Heart right ventricle (tissue), 16 donors: ENCODE measurements around the gene LMX1A. TPM values are rescaled to one million over a fixed set of nuclear protein-coding genes. Genes with fewer than 3 reads are reported as not detected.

ENCODE experiments used
- ATAC-seq, 8 donors: fragments of 200-7000 bp; cut with Tn5 transposase; one replicate each; pipeline ENCODE4 v1.9.1; 2020; ENCODE audit warnings: mild to moderate bottlenecking in 8 of 8, moderate library complexity in 8 of 8, moderate number of reproducible peaks in 1 of 8
- DNase-seq, 2 donors: peaks; one replicate each; pipeline ENCODE4 v3.0.0-alpha.2; 2020
- H3K27ac ChIP-seq, 10 donors: fragments of 200-600 bp; sonication (generic) in 2 of 10; one replicate each; pipeline versions ENCODE4 v1.5.0 to v1.8.0; 2020 to 2022; ENCODE audit warnings: mild to moderate bottlenecking in 3 of 10
- H3K27me3 ChIP-seq, 7 donors: fragments of 200-600 bp; one replicate each; pipeline ENCODE4 v1.8.0; 2021 to 2022; ENCODE audit warnings: mild to moderate bottlenecking in 2 of 7
- H3K36me3 ChIP-seq, 9 donors: fragments of 200-600 bp; sonication (generic) in 1 of 9; one replicate each; pipeline versions ENCODE4 v1.5.0 to v1.8.0; 2020 to 2022; ENCODE audit warnings: mild to moderate bottlenecking in 2 of 9
- H3K4me1 ChIP-seq, 9 donors: fragments of 200-600 bp; sonication (generic) in 1 of 9; one replicate each; pipeline versions ENCODE4 v1.5.0 to v1.8.0; 2020 to 2022; ENCODE audit warnings: mild to moderate bottlenecking in 4 of 9
- H3K4me3 ChIP-seq, 10 donors: fragments of 200-600 bp; sonication (generic) in 2 of 10; one replicate each; pipeline versions ENCODE4 v1.5.0 to v1.8.0; 2020 to 2022; ENCODE audit warnings: mild to moderate bottlenecking in 7 of 10, moderate library complexity in 2 of 10
- H3K9me3 ChIP-seq, 11 donors: fragments of 200-600 bp in 10 of 11; sonication (generic) in 2 of 11; one replicate each; pipeline versions ENCODE4 v1.5.0 to v1.8.0; 2013 to 2022; ENCODE audit warnings: mild to moderate bottlenecking in 2 of 11, control low read depth in 1 of 11, moderate library complexity in 1 of 11
- CTCF ChIP-seq, 9 donors: fragments of 200-600 bp; sonication (generic) in 2 of 9; IDR thresholded peaks; one replicate each; pipeline versions ENCODE4 v1.5.0 to v1.8.0; 2021 to 2022; ENCODE audit warnings: antibody characterized with exemption in 9 of 9, mild to moderate bottlenecking in 5 of 9, moderate library complexity in 1 of 9
- WGBS, 2 donors: extraction: QIAGEN DNeasy Blood & Tissue Kit; methylation state at CpG; one replicate each; pipeline ENCODE4 v1.1.7; 2013; ENCODE audit warnings: inconsistent platforms in 1 of 2; 5-methylcytosine and 5-hydroxymethylcytosine counted together
- intact Hi-C, 10 donors: fragments of 100-400 bp; cut with DNase I; formaldehyde crosslinking; loops; one replicate each; pipeline versions ENCODE4 v1.11.1 to v1.14.2; 2022
- polyA plus RNA-seq, 2 donors: library from polyadenylated mRNA; stranded (reverse); fragments of 200-250 nt; gene quantifications; one replicate each; pipeline ENCODE4 v1.2.3, GENCODE V29; 2013
- total RNA-seq, 10 donors: library from RNA; stranded (reverse); fragmentation: NEBNext Ultra II Directional in 3 of 10; extraction: Animal tissue kit (Norgen Biotek cat#: 25700) in 3 of 10; gene quantifications; one replicate each; pipeline versions ENCODE4 v1.2.1 to v1.2.4, GENCODE V29; 2021 to 2023
- donor health status: Arrhythmogenic right ventricular cardiomyopathy.
- donor health status: ischemic (EF 13 %, LVEDD 7.1; RV severe dilation, severe dysfunction).
- donor health status: healthy with polysubstance abuse.
- donor health status: DM: no; HTN: yes; CAD: no.
- donor health status: DM: no; HTN: no; CAD: no.
- donor health status: ischemic (EF 25% LVEDD 6.9; RV normal size, moderate dysfunction).
- donor health status: ischemic (EF 25% LVEDD 5.7; RV mildly dilated, moderate dysfunction).
- donor health status: healthy.
- donor health status: DM: yes; HTN: yes; CAD: no.
- donor health status: Ischemic cardiomyopathy.
- donor health status: ischemic (EF 35%, LVEDD 5.7; RV mildly dilated, moderate dysfunction).
- donor health status: nonischemic (EF 11% LVEDD 7.7; RV severe dilation, severe dysfunction).
- donor health status: DM: yes; HTN: yes; CAD: no.
- donor health status: PGD.
- donor health status: ischemic (EF 29% LVEDD 5.4; RV normal size, mild dysfunction).
- donor health status: nonischemic (EF 23%, LVEDD 6.1; RV moderate dilation, normal function).

LMX1A gene
- total and polyA plus RNA-seq, 12 donors: 0.04 to 0.19 (median 0.14) TPM; not detected in 9

GRCh38 chr1:165205145-165205544 lies 151.4 kb downstream of the LMX1A start:
- H3K4me3 ChIP-seq: no peak overlapping the region
- H3K27me3 ChIP-seq: peaks cover 0 to 5% (median 0%) of the 10 kb centered on the region in 7 donors
- no peak for ATAC-seq
- no peak for DNase-seq
- H3K27ac ChIP-seq: no peak overlapping the region
- no peaks in the 10 kb centered on the region for H3K9me3 ChIP-seq
- no peak for TF ChIP-seq CTCF (IDR thresholded peaks at IDR 0.05)
- no peaks in the 10 kb centered on the region for H3K36me3 ChIP-seq
- intact Hi-C loops: no loop called here
- no peaks in the 10 kb centered on the region for H3K4me1 ChIP-seq
- WGBS, 2 donors: 42 to 45% methylated on average over 3 of the region's 3 CpGs

GRCh38 chr1:165204548-165204947 lies 152.0 kb downstream of the LMX1A start:
- Histone ChIP-seq H3K27me3 (peaks cover 0 to 3% (median 0%) of the 10 kb centered on the region in 7 donors), H3K27ac (no peak overlapping the region), H3K9me3 (no peaks in the 10 kb centered on the region), H3K4me3 (no peak overlapping the region), H3K4me1 (no peaks in the 10 kb centered on the region), H3K36me3 (no peaks in the 10 kb centered on the region)
- TF ChIP-seq CTCF (IDR thresholded peaks at IDR 0.05): no peak
- DNase-seq (no peak), ATAC-seq (no peak)
- WGBS, 2 donors: 80 to 84% methylated on average over 1 of the region's 1 CpG
- intact Hi-C loops: no loop called here

- H3K4me1 ChIP-seq: no peaks in the 10 kb centered on the region
- DNase-seq (no peak), ATAC-seq (no peak)
- intact Hi-C loops: no loop called here
- TF ChIP-seq CTCF (IDR thresholded peaks at IDR 0.05): no peak
- H3K27ac ChIP-seq: no peak overlapping the region
- H3K9me3 ChIP-seq: no peaks in the 10 kb centered on the region
- H3K4me3 ChIP-seq: no peak overlapping the region
- no peaks in the 10 kb centered on the region for H3K36me3 ChIP-seq
- H3K27me3 ChIP-seq: peaks cover 0 to 9% (median 0%) of the 10 kb centered on the region in 7 donors
- 59 to 71% methylated on average over 4 of the region's 4 CpGs for WGBS, 2 donors
Observed at GRCh38 chr1:165191087-165191486, 165.4 kb downstream of the LMX1A start.

GRCh38 chr1:165189913-165190312 lies 166.6 kb downstream of the LMX1A start:
- intact Hi-C loops: no loop called here
- ATAC-seq (no peak), DNase-seq (no peak)
- Histone ChIP-seq H3K4me3 (no peak overlapping the region), H3K9me3 (no peaks in the 10 kb centered on the region), H3K27ac (no peak overlapping the region), H3K36me3 (no peaks in the 10 kb centered on the region), H3K4me1 (no peaks in the 10 kb centered on the region), H3K27me3 (peaks cover 0 to 3% (median 0%) of the 10 kb centered on the region in 7 donors)
- 86 to 90% methylated on average over 4 of the region's 4 CpGs for WGBS, 2 donors
- no peak for TF ChIP-seq CTCF (IDR thresholded peaks at IDR 0.05)
